ENCODE data around the gene ZNHIT3.

Gene ZNHIT3

GRCh38 chr17:36534840-36535668 lies 48.6 kb downstream of the ZNHIT3 start, which contains the start of the genes MYO19 and PIGW:
Gene MYO19 (minus strand): TSS chr17:36534868. CDS start chr17:36532538, 2,330 bp downstream.
Gene PIGW (plus strand): TSS chr17:36534987. CDS start chr17:36537102, 2,115 bp downstream.
- peaks cover 56% of the 10 kb centered on the region for H3K36me3 ChIP-seq (ENCODE audit: control insufficient read depth, insufficient read depth, low read length)
- peak within 1 kb of the TSS; percentile 98 for H3K9ac ChIP-seq (ENCODE audit: low read length)
- H3K27ac ChIP-seq (ENCODE audit: low read depth, low read length), result peak within 1 kb of the TSS; percentile 89
- H3K9me3 ChIP-seq (ENCODE audit: control insufficient read depth, insufficient read depth, low read depth, low read length), result no peaks in the 10 kb centered on the region
- no peaks in the 10 kb centered on the region for H3K27me3 ChIP-seq (ENCODE audit: control insufficient read depth, insufficient read depth, low read length)
- H3K4me1 ChIP-seq (ENCODE audit: control insufficient read depth, insufficient read depth, low read length), result 0 out of 2 replicates have a peak, but pooled peaks cover 5% of the 10 kb centered on the region
- peak within 1 kb of the TSS; percentile 86 for H3K4me3 ChIP-seq (ENCODE audit: low read depth, low read length)

GRCh38 chr17:36535669-36536081 lies 49.2 kb downstream of the ZNHIT3 start:
- Histone ChIP-seq H3K9me3 (ENCODE audit: control insufficient read depth, insufficient read depth, low read depth, low read length) (no peaks in the 10 kb centered on the region), H3K4me1 (ENCODE audit: control insufficient read depth, insufficient read depth, low read length) (0 out of 2 replicates have a peak, but pooled peaks cover 5% of the 10 kb centered on the region), H3K36me3 (ENCODE audit: control insufficient read depth, insufficient read depth, low read length) (peaks cover 50% of the 10 kb centered on the region), H3K9ac (ENCODE audit: low read length) (peak overlapping the region; percentile 98), H3K27me3 (ENCODE audit: control insufficient read depth, insufficient read depth, low read length) (no peaks in the 10 kb centered on the region), H3K27ac (ENCODE audit: low read depth, low read length) (peak overlapping the region; percentile 89), H3K4me3 (ENCODE audit: low read depth, low read length) (peak overlapping the region; percentile 86)

GRCh38 chr17:36540696-36541095 lies 54.2 kb downstream of the ZNHIT3 start:
- Histone ChIP-seq H3K9ac (ENCODE audit: low read length) (no peak overlapping the region), H3K27ac (ENCODE audit: low read depth, low read length) (no peak overlapping the region), H3K4me1 (ENCODE audit: control insufficient read depth, insufficient read depth, low read length) (no peaks in the 10 kb centered on the region), H3K36me3 (ENCODE audit: control insufficient read depth, insufficient read depth, low read length) (peaks cover 21% of the 10 kb centered on the region), H3K9me3 (ENCODE audit: control insufficient read depth, insufficient read depth, low read depth, low read length) (no peaks in the 10 kb centered on the region), H3K4me3 (ENCODE audit: low read depth, low read length) (no peak overlapping the region), H3K27me3 (ENCODE audit: control insufficient read depth, insufficient read depth, low read length) (no peaks in the 10 kb centered on the region)

- Histone ChIP-seq H3K9me3 (ENCODE audit: control insufficient read depth, insufficient read depth, low read depth, low read length) (no peaks in the 10 kb centered on the region), H3K27me3 (ENCODE audit: control insufficient read depth, insufficient read depth, low read length) (no peaks in the 10 kb centered on the region)
These were observed 56.3 kb downstream of the ZNHIT3 start for GRCh38 chr17:36542755-36543154.

GRCh38 chr17:36544044-36544306 lies 57.5 kb downstream of the ZNHIT3 start:
- Histone ChIP-seq H3K9me3 (ENCODE audit: control insufficient read depth, insufficient read depth, low read depth, low read length) (no peaks in the 10 kb centered on the region), H3K36me3 (ENCODE audit: control insufficient read depth, insufficient read depth, low read length) (no peaks in the 10 kb centered on the region), H3K27ac (ENCODE audit: low read depth, low read length) (peak overlapping the region; percentile 93; the same call in 1 of the 2 replicates), H3K9ac (ENCODE audit: low read length) (peak overlapping the region; percentile 97), H3K27me3 (ENCODE audit: control insufficient read depth, insufficient read depth, low read length) (no peaks in the 10 kb centered on the region), H3K4me1 (ENCODE audit: control insufficient read depth, insufficient read depth, low read length) (peaks cover 12% of the 10 kb centered on the region; the same call in 1 of the 2 replicates), H3K4me3 (ENCODE audit: low read depth, low read length) (peak overlapping the region; percentile 82)

More at GRCh38 chr17:36542755-36543154, 56.3 kb downstream of the ZNHIT3 start:
- peaks cover 9% of the 10 kb centered on the region; the same call in 1 of the 2 replicates for H3K4me1 ChIP-seq (ENCODE audit: control insufficient read depth, insufficient read depth, low read length)
- H3K4me3 ChIP-seq (ENCODE audit: low read depth, low read length), result no peak overlapping the region
- H3K27ac ChIP-seq (ENCODE audit: low read depth, low read length), result no peak overlapping the region
- H3K9ac ChIP-seq (ENCODE audit: low read length), result no peak overlapping the region
- H3K36me3 ChIP-seq (ENCODE audit: control insufficient read depth, insufficient read depth, low read length), result peaks cover 7% of the 10 kb centered on the region

- Histone ChIP-seq H3K9me3 (ENCODE audit: control insufficient read depth, insufficient read depth, low read depth, low read length) (no peaks in the 10 kb centered on the region), H3K27ac (ENCODE audit: low read depth, low read length) (peak within 1 kb of the TSS; percentile 93), H3K4me3 (ENCODE audit: low read depth, low read length) (peak within 1 kb of the TSS; percentile 96), H3K4me1 (ENCODE audit: control insufficient read depth, insufficient read depth, low read length) (peaks cover 12% of the 10 kb centered on the region; the same call in 1 of the 2 replicates), H3K27me3 (ENCODE audit: control insufficient read depth, insufficient read depth, low read length) (no peaks in the 10 kb centered on the region), H3K36me3 (ENCODE audit: control insufficient read depth, insufficient read depth, low read length) (no peaks in the 10 kb centered on the region), H3K9ac (ENCODE audit: low read length) (peak within 1 kb of the TSS; percentile 97)
These were observed 58.0 kb downstream of the ZNHIT3 start, which contains the start of gene GGNBP2 for GRCh38 chr17:36544307-36545076. Gene GGNBP2 (plus strand): TSS chr17:36544919. CDS start chr17:36545725, 806 bp downstream.

GRCh38 chr17:36545077-36545464 lies 58.6 kb downstream of the ZNHIT3 start:
- Histone ChIP-seq H3K4me3 (ENCODE audit: low read depth, low read length) (peak overlapping the region; percentile 96), H3K9ac (ENCODE audit: low read length) (peak overlapping the region; percentile 97), H3K27me3 (ENCODE audit: control insufficient read depth, insufficient read depth, low read length) (no peaks in the 10 kb centered on the region), H3K4me1 (ENCODE audit: control insufficient read depth, insufficient read depth, low read length) (peaks cover 12% of the 10 kb centered on the region; the same call in 1 of the 2 replicates), H3K36me3 (ENCODE audit: control insufficient read depth, insufficient read depth, low read length) (no peaks in the 10 kb centered on the region), H3K27ac (ENCODE audit: low read depth, low read length) (peak overlapping the region; percentile 93; the same call in 1 of the 2 replicates), H3K9me3 (ENCODE audit: control insufficient read depth, insufficient read depth, low read depth, low read length) (no peaks in the 10 kb centered on the region)
